Ascending aorta (tissue), 2 donors: ENCODE measurements around the gene FLACC1. TPM values are rescaled to one million over a fixed set of nuclear protein-coding genes. Genes with fewer than 3 reads are reported as not detected.

Source experiments
- DNase-seq, 2 donors: peaks; one replicate each; pipeline ENCODE4 v3.0.0-alpha.2; 2019; ENCODE audit warnings: low spot score in 2 of 2
- H3K27ac ChIP-seq, 2 donors: fragments of 200-600 bp; sonication (generic); one replicate each; pipeline ENCODE4 v1.5.1; 2016 to 2017; ENCODE audit warnings: mild to moderate bottlenecking in 1 of 2
- H3K27me3 ChIP-seq: fragments of 200-600 bp; sonication (generic); one replicate; pipeline ENCODE4 v1.5.1; 2017
- H3K36me3 ChIP-seq, 2 donors: fragments of 200-600 bp; sonication (generic); one replicate each; pipeline ENCODE4 v1.5.1; 2016
- H3K4me1 ChIP-seq, 2 donors: fragments of 200-600 bp; sonication (generic); one replicate each; pipeline ENCODE4 v1.5.1; 2016 to 2017; ENCODE audit warnings: mild to moderate bottlenecking in 1 of 2
- H3K4me3 ChIP-seq, 2 donors: fragments of 200-600 bp; sonication (generic); one replicate each; pipeline ENCODE4 v1.5.1; 2016 to 2017; ENCODE audit warnings: mild to moderate bottlenecking in 1 of 2
- H3K9me3 ChIP-seq, 2 donors: fragments of 200-600 bp; sonication (generic); one replicate each; pipeline ENCODE4 v1.5.1; 2016
- CTCF ChIP-seq, 3 experiments: fragments of 200-600 bp in 2 of 3; fragments of 450-650 bp in 1 of 3; sonication (generic) in 2 of 3; IDR thresholded peaks; one replicate each; pipeline ENCODE4 v1.5.1; 2016 to 2019; ENCODE audit warnings: antibody characterized with exemption in 3 of 3, mild to moderate bottlenecking in 1 of 3, moderate library complexity in 1 of 3
- intact Hi-C: fragments of 100-400 bp; cut with DNase I; formaldehyde crosslinking; loops from one replicate; pipeline ENCODE4 v1.15.1; 2023
- total RNA-seq: library from RNA; depleted of rRNA; stranded (reverse); fragments of >200 nt; gene quantifications from one replicate; pipeline ENCODE4 v1.1.0, GENCODE V29; 2016

The FLACC1 gene
- total RNA-seq, 1 donor from 2014 or later, result 0.32 TPM

- intact Hi-C loops, result loop anchor here (5.0 kb wide), 1 partner anchor 123 kb away; no protein-coding TSS in a partner anchor
- H3K27me3 ChIP-seq, result no peaks in the 10 kb centered on the region
- H3K36me3 ChIP-seq, result peaks cover 7 to 60% of the 10 kb centered on the region in 2 donors
- DNase-seq, result no peak
- H3K9me3 ChIP-seq, result no peaks in the 10 kb centered on the region
- H3K4me1 ChIP-seq, result peaks cover 0 to 2% of the 10 kb centered on the region in 2 donors
- H3K4me3 ChIP-seq, result no peak overlapping the region
- no peak overlapping the region for H3K27ac ChIP-seq
- TF ChIP-seq CTCF (IDR thresholded peaks at IDR 0.05), result no peak
These were observed 3.1 kb upstream of the FLACC1 start for GRCh38 chr2:201360256-201360655.

GRCh38 chr2:201358684-201359083 is 1.5 kb upstream of the FLACC1 start:
- intact Hi-C loops, result no loop called here
- Histone ChIP-seq H3K27me3 (no peaks in the 10 kb centered on the region), H3K4me3 (no peak overlapping the region), H3K4me1 (peaks cover 0 to 2% of the 10 kb centered on the region in 2 donors), H3K9me3 (no peaks in the 10 kb centered on the region), H3K27ac (no peak overlapping the region), H3K36me3 (peaks cover 7 to 44% of the 10 kb centered on the region in 2 donors)
- DNase-seq, result no peak
- no peak for TF ChIP-seq CTCF (IDR thresholded peaks at IDR 0.05)

DNA sequence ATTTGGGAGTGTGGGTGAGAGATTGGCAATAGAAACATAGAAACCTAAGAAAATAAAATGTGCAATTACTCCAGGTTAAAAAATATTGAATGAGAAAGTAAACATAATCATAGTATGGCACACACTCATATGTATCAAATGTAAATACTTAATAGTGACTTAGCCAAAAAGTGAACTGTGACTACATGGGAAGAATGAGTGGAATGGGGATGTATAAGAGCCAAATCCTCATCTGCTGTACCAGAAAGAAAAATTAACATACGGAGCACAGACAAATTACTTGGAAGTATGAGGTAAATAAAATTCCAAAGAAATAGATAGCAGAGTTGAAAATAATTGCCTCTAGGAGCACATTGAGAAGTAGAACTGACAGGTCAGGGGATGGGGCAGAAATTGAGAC is 4.0 kb downstream of the FLACC1 start:
- Histone ChIP-seq H3K27me3 (no peaks in the 10 kb centered on the region), H3K4me1 (peaks cover 0 to 2% of the 10 kb centered on the region in 2 donors), H3K27ac (peak overlapping the region in 1 of 2 donors; percentile 44), H3K9me3 (no peaks in the 10 kb centered on the region), H3K36me3 (peaks cover 3 to 25% of the 10 kb centered on the region in 2 donors), H3K4me3 (no peak overlapping the region)
- no peak for TF ChIP-seq CTCF (IDR thresholded peaks at IDR 0.05)
- no peak for DNase-seq
- intact Hi-C loops, result no loop called here

DNA sequence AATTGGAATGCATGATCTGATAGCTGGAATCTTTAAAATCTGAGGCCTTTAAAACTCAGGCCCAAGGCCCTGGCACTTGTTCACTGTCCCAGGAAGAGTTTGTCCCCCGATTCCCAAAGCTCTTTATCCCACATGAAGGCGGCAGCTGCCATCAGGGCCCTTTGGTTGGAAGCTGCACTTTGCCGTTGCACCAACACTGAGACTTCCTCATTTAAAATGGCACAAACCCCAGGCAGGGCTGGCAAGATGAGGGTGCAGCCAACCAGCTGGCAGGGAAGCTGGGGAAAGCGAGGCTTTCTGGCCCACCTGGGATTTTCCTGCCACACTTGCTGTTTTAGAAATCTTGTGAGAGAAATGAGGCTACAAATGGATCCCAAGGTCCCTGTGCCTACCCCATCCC is 6.3 kb downstream of the FLACC1 start:
- Histone ChIP-seq H3K27me3 (no peaks in the 10 kb centered on the region), H3K27ac (no peak overlapping the region), H3K36me3 (peaks cover 7 to 47% of the 10 kb centered on the region in 2 donors), H3K9me3 (no peaks in the 10 kb centered on the region), H3K4me3 (no peak overlapping the region), H3K4me1 (no peaks in the 10 kb centered on the region)
- TF ChIP-seq CTCF (IDR thresholded peaks at IDR 0.05), result no peak
- DNase-seq, result no peak
- intact Hi-C loops, result no loop called here

DNA sequence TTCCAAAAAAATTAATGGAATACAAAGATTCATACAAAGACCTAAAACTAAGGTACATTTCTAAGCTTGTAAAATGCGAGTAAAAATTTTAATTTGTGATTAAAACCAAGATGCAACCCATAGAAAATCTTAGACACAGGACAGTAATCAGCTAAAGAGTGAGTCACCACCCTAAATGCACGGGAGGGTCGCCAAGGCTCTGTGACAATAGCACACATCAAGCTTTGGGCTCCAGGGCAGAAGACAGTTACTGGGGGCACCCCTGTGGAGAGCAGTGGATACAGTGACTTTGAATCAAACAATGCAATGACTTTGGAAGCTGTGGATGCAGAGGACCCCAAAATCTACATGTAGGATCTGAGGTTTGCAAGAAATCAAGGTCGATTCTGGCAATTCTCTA is 7.5 kb downstream of the FLACC1 start:
- H3K36me3 ChIP-seq, result peaks cover 8 to 59% of the 10 kb centered on the region in 2 donors

More for the DNA sequence above, 7.5 kb downstream of the FLACC1 start:
- Histone ChIP-seq H3K27ac (no peak overlapping the region), H3K4me3 (no peak overlapping the region), H3K27me3 (no peaks in the 10 kb centered on the region), H3K9me3 (no peaks in the 10 kb centered on the region), H3K4me1 (no peaks in the 10 kb centered on the region)
- TF ChIP-seq CTCF (IDR thresholded peaks at IDR 0.05), result no peak
- no peak for DNase-seq
- intact Hi-C loops, result no loop called here
